ENCODE measurements around the gene NPC2.
"Not testable (repeated sequence)": the region's sequence is repeated elsewhere in the genome, so short reads cannot be mapped to it uniquely, and the experiment has no call there.

NPC2 gene

GRCh38 chr14:74492776-74493342 is at the start of gene NPC2:
Gene NPC2, minus strand, starts transcription at chr14:74493305. Its CDS starts 31 bp downstream, at chr14:74493274.
- DNase-seq (ENCODE audit: low read depth in 2 of 2): no peak

- DNase-seq (ENCODE audit: low read depth in 2 of 2): no peak
Observed at GRCh38 chr14:74542056-74542685, 49.1 kb upstream of the NPC2 start.

GRCh38 chr14:74541225-74541624 is 48.1 kb upstream of the NPC2 start:
- no peak for DNase-seq (ENCODE audit: low read depth in 2 of 2)

- DNase-seq (ENCODE audit: low read depth in 2 of 2): no peak
Observed at GRCh38 chr14:74539503-74539902, 46.4 kb upstream of the NPC2 start.

DNA sequence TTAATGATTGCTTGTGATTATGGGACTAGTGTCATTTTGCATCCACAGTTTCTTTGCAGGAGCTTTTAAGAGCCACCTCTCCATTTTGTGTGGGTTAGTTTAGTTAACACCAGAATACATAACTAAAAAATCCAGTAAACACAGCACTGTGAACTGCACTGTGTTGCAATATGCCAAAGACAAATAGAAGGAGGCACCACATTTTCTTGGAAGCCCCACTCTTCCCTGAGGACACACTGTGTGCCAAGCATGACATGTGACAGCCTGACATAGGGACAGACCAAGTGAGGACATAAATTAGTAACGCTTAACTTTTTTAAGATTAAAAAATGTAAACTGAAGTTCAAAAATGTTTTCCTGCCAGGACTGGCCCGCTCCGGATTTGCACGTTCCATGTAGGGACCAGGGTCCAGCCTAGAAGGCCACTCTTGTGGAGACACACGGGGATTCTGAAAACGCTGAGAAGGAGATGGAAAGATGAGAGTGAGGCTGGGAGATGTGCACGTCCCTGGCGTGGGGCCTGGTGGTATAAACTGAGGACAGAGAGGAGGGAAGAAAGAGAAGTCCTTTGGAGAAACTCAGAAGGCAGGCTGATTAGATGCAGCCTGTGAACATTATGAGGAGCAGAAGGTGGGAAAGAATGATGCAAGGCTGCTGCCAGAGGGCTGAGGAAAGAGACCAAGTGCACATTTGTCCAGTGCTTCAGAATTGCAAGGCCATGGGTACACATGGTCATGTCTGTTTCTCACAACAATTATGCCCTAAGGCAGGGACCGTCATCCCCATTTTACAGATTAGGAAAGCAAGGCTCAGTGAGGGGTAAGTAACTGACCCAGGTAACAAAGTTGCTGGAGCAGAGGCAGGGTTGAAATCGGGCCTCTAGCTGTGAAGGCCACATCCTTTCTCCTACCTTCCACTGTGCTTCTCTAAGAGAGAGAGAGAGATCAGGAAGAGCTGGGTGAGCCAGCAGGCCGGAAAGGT is 45.6 kb upstream of the NPC2 start:
- no peak for DNase-seq (ENCODE audit: low read depth in 2 of 2)

- DNase-seq (ENCODE audit: low read depth in 2 of 2): not testable (repeated sequence)
Observed at GRCh38 chr14:74536336-74536735, 43.2 kb upstream of the NPC2 start.

GRCh38 chr14:74535756-74536325 is 42.7 kb upstream of the NPC2 start:
- DNase-seq (ENCODE audit: low read depth in 2 of 2): no peak

- DNase-seq (ENCODE audit: low read depth in 2 of 2): no peak
Observed at GRCh38 chr14:74533576-74533975, 40.5 kb upstream of the NPC2 start.

DNA sequence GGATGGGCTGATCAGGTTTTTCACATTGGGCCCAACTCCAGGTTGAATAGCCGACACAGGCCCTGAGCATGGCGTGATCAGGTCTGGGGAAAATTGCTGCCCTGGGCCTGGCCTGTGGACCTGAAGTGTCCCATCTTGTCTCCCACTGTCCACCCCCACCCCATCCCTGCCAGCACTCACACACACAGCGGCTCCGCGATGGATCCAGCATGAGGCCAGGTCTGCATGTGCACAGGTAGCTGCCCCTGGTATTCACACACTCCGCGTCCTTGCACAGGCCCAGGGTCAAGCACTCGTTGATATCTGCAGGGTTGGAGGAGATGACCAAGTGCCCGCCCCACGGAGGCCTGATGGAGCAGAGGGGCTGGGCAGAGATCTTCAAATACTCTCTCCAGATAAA is 39.1 kb upstream of the NPC2 start:
- no peak for DNase-seq (ENCODE audit: low read depth in 2 of 2)

GRCh38 chr14:74531467-74531866 is 38.4 kb upstream of the NPC2 start:
- DNase-seq (ENCODE audit: low read depth in 2 of 2): no peak

DNA sequence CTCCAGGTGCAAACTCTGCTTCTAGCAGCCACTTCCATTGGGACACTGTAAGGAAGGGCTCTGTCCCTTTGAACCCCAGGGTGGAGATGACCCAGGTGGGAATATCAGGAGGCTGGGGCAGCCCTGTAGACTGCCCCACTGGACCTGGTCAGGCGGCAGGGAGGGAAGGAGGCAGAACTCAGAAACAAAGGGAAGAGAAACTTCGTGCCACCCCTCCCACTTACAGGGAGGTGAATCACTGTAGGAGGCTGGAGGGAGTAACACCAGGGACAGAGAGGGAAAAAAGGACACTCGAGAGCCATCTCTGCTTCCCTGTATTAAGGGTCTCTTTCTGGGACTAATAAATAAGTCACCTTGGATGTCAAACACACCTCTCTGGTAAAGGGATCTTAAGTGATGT is 37.9 kb upstream of the NPC2 start:
- DNase-seq (ENCODE audit: low read depth in 2 of 2): no peak

GRCh38 chr14:74528886-74529285 is 35.8 kb upstream of the NPC2 start:
- DNase-seq (ENCODE audit: low read depth in 2 of 2): no peak

DNA sequence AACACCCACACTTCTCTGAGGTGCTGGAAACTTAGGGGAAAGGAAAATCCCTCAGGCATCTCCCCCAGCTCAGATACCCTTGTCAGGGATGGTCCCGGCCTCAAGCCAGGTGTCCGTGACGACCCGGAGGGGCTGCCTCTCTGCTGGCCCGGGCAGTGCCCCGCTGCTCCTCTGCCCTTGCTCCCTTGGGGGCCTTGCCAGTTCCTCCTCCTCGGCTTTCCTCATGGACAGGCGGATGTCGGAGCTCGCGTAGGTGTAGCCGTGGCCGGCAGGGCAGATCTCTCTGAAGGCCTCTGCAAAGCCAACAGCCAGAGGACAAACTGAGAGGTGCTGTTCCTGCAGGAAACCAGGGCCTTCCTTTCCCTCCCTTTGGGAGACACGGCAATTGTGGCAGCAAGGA is 35.3 kb upstream of the NPC2 start:
- no peak for DNase-seq (ENCODE audit: low read depth in 2 of 2)

DNA sequence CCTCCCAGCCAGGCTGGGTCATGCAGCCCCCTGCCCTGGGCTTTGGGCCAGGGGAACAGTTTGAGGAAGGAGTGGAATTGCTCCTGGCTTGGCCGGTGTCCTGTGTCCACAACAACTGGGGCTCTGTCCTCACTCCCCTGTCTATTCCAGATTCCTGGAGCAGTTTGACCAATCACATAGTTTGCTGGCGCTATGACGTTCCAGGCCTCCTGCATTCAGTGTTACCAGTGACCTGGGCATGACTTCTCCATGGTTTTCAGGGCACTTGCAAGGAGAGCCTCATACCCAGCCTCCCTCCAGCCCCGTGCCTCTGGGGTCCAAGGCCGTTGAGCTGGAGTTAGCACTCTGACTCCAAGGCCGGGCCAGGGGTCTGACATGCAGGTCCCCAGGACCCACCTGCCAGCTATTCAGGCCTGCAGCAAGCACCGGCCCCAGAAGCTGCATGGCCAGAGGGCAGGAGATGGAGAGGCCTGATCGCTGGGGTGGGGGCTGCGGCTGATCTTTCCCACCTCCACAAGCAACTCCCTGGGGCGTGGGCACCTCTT is 34.7 kb upstream of the NPC2 start:
- no peak for DNase-seq (ENCODE audit: low read depth in 2 of 2)

GRCh38 chr14:74526854-74527585 is 33.9 kb upstream of the NPC2 start:
- DNase-seq (ENCODE audit: low read depth in 2 of 2): no peak

DNA sequence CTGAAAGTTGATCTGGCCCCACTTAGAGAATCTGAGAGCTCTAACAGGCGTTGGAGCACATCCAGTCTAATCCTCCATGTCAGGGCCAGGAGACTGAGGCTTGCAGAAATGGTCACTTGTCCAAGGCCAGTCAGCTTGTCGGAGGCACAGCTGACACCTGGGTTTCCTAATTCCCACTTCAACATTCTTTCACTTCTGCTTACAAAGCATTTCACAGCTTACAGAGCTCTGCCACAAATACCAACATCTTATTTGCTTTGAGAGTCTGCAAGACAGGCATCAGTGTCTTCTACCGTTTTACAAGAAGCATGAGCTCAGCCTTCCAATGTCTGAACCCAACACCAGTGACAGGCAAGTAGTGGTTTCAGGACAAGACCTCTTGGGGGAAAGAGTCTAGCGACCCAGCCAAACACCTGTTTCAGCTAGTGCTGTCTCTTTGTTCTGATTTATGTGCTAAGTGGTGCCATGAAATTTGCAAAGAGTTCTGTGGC is 32.3 kb upstream of the NPC2 start:
- no peak for DNase-seq (ENCODE audit: low read depth in 2 of 2)

- no peak for DNase-seq (ENCODE audit: low read depth in 2 of 2)
Observed at GRCh38 chr14:74524812-74525135, 31.7 kb upstream of the NPC2 start.

DNA sequence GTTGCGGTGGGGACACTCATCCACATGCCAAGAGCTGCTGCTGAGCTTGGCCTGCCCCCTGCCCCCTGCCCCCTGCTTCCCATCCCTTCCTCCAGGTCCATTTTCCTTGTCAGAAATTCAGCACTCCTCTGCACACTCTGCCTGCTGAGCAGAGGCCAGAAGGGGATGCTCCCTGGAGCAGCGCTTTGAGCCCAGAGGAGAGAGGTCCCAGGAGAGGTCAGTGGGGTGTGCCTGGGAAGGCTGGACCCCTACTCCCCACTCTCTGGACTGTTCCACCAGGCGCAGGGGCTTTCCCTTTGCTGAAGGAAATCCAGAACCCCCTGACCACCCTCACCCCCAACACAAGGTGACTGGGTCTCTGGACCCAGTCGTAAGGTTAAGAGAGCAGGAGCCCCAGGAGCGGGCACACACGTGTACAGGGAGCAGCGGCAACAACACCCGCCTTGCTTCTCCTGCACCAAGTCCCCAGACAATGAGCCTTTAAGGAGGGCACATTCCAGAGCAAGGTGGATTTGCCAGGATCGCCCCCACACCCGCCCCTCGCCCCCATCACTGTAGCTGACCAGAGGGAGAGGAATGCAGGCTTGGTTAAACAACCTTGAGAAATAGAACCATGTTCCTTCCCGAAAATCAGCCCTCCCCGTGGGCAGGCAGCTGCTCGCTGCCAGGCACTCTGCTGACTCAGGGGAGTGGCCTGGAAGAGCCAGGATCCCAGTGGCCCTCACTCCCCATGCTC is 31.1 kb upstream of the NPC2 start:
- DNase-seq (ENCODE audit: low read depth in 2 of 2): no peak

- no peak for DNase-seq (ENCODE audit: low read depth in 2 of 2)
Observed at GRCh38 chr14:74522740-74523139, 29.6 kb upstream of the NPC2 start.

- no peak for DNase-seq (ENCODE audit: low read depth in 2 of 2)
Observed at GRCh38 chr14:74521756-74522155, 28.7 kb upstream of the NPC2 start.
